ENCODE results near the gene CATSPERB.

DNA sequence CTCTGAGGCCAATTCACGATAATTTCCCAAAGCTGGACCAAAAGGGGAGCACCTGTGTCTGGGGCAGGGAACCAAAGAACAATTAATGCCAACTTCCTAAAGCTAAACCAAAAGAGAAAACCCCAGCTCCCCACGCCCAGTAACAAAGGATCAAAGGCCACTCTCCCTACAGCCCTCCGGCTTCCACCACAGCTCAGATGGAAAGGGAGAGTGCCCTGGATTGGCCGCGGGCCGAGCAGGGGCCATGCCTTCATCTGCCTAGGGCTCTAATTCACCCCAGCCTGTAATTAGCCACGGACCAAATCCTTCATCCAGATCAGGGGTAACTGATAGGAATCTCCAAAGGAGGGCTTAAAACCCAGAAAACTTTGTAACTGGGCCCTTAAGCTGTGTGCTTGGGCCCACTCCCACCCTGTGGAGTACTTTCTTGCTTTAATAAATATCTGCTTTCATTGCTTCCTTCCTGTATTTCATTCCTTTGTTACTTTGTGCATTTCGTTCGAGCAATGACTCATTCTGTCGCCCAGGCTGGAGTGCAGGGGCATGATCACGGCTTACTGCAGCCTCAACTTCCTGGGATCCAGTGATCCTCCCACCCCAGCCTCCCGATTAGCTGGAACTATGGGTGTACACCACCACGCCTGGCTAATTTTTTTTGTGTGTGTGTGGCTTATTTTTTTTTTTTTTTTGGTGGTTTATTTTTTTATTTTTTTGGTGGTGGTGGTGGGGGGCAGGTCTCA, 156.2 kb downstream of the CATSPERB start:
- TF ChIP-seq EZH2 (IDR thresholded peaks at IDR 0.05; ENCODE audit: low read length, missing control alignments): no peak
- TF ChIP-seq, protein P1, sequence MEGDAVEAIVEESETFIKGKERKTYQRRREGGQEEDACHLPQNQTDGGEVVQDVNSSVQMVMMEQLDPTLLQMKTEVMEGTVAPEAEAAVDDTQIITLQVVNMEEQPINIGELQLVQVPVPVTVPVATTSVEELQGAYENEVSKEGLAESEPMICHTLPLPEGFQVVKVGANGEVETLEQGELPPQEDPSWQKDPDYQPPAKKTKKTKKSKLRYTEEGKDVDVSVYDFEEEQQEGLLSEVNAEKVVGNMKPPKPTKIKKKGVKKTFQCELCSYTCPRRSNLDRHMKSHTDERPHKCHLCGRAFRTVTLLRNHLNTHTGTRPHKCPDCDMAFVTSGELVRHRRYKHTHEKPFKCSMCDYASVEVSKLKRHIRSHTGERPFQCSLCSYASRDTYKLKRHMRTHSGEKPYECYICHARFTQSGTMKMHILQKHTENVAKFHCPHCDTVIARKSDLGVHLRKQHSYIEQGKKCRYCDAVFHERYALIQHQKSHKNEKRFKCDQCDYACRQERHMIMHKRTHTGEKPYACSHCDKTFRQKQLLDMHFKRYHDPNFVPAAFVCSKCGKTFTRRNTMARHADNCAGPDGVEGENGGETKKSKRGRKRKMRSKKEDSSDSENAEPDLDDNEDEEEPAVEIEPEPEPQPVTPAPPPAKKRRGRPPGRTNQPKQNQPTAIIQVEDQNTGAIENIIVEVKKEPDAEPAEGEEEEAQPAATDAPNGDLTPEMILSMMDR (conservative IDR thresholded peaks at IDR 0.05 in 1 of 2, IDR thresholded peaks at IDR 0.05 in 1 of 2; ENCODE audit: low read depth in 1 of 2, low read length in 2 of 2): no peak
